CD4-positive, alpha-beta memory T cell (primary cell): Measurements from ENCODE around the gene GALNT5. TPM values are rescaled to one million over a fixed set of nuclear protein-coding genes. Genes with fewer than 3 reads are reported as not detected.

Experiments used
- CTCF ChIA-PET: fragments of 350-600 bp; sonication (Branson Sonifier 250); formaldehyde crosslinking; loops from one replicate; lab custom pipeline; 2021; ENCODE audit warnings: inconsistent platforms; ENCODE audit not compliant: partially characterized antibody; lab: Charles Lee
- POLR2A ChIA-PET: fragments of 350-600 bp; sonication (Branson Sonifier 250); formaldehyde crosslinking; loops from one replicate; lab custom pipeline; 2021; ENCODE audit not compliant: partially characterized antibody; lab: Charles Lee
- DNase-seq, 5 donors: peaks; one replicate each; pipeline versions ENCODE4 v3.0.0 to v3.0.0-alpha.2; 2020 to 2022; ENCODE audit warnings: mixed read lengths in 1 of 5
- H3K27ac ChIP-seq: one replicate; pipeline ENCODE4 v1.7.0; 2013; ENCODE audit warnings: low read depth, low read length
- H3K27me3 ChIP-seq: 2 replicates; pipeline ENCODE4 v1.7.0; 2013; ENCODE audit warnings: mild to moderate bottlenecking, low read length, moderate library complexity; ENCODE audit not compliant: insufficient read depth
- H3K36me3 ChIP-seq: 2 replicates; pipeline ENCODE4 v1.7.0; 2013; ENCODE audit warnings: mild to moderate bottlenecking, low read length, moderate library complexity; ENCODE audit not compliant: insufficient read depth
- H3K4me1 ChIP-seq: 2 replicates; pipeline ENCODE4 v1.7.0; 2013; ENCODE audit warnings: mild to moderate bottlenecking, low read length, moderate library complexity; ENCODE audit not compliant: insufficient read depth
- H3K4me3 ChIP-seq, 2 donors: one replicate each; pipeline ENCODE4 v1.7.0; 2013; ENCODE audit warnings: low read length in 2 of 2, mild to moderate bottlenecking in 1 of 2
- H3K9me3 ChIP-seq, 2 donors: one replicate each; pipeline ENCODE4 v1.7.0; 2013; ENCODE audit warnings: low read length in 2 of 2, control low read depth in 1 of 2; ENCODE audit not compliant: control insufficient read depth in 1 of 2
- H3K27ac Mint-ChIP-seq, 7 donors: one replicate each; pipeline ENCODE4 v1.8.0; 2020 to 2021; ENCODE audit warnings: mixed read lengths in 7 of 7, mild to moderate bottlenecking in 6 of 7, inconsistent platforms in 3 of 7, moderate library complexity in 3 of 7
- H3K27me3 Mint-ChIP-seq, 2 donors: one replicate each; pipeline ENCODE4 v1.8.0; 2020 to 2021; ENCODE audit warnings: mixed read lengths in 2 of 2
- H3K36me3 Mint-ChIP-seq, 2 donors: one replicate each; pipeline ENCODE4 v1.8.0; 2020 to 2021; ENCODE audit warnings: mixed read lengths in 2 of 2, inconsistent platforms in 1 of 2, mild to moderate bottlenecking in 1 of 2
- H3K4me1 Mint-ChIP-seq, 4 donors: one replicate each; pipeline ENCODE4 v1.8.0; 2020 to 2021; ENCODE audit warnings: mixed read lengths in 4 of 4, mild to moderate bottlenecking in 1 of 4
- H3K4me3 Mint-ChIP-seq, 8 donors: one replicate each; pipeline ENCODE4 v1.8.0; 2020 to 2021; ENCODE audit warnings: mixed read lengths in 8 of 8, mild to moderate bottlenecking in 7 of 8, moderate library complexity in 6 of 8, inconsistent platforms in 3 of 8
- H3K9me3 Mint-ChIP-seq, 8 donors: one replicate each; pipeline ENCODE4 v1.8.0; 2020 to 2021; ENCODE audit warnings: mixed read lengths in 8 of 8, mild to moderate bottlenecking in 5 of 8, inconsistent platforms in 3 of 8, moderate library complexity in 1 of 8
- intact Hi-C: fragments of 100-400 bp; cut with micrococcal nuclease; formaldehyde crosslinking; loops from one replicate; pipeline ENCODE4 v1.15.1; 2023
- polyA plus RNA-seq, 2 donors: library from polyadenylated mRNA; unstranded; fragments of 300-500 nt; fragmentation: Illumina TruSeq; gene quantifications; one replicate each; pipeline ENCODE4 v1.2.3, GENCODE V29; 2021
- total RNA-seq, 2 experiments: library from RNA; stranded (reverse); gene quantifications; one replicate each; pipeline ENCODE4 v1.2.3, GENCODE V29; 2021

The GALNT5 gene
- total and polyA plus RNA-seq, 4 experiments from 2014 or later, result not detected

GRCh38 chr2:157238296-157238695 is 19.2 kb upstream of the GALNT5 start:
- POLR2A ChIA-PET, result no interaction called here

GRCh38 chr2:157244691-157245090 is 12.8 kb upstream of the GALNT5 start:
- intact Hi-C loops, result no loop called here
- Histone ChIP-seq H3K4me3 (no peak overlapping the region), H3K4me1 (no peaks in the 10 kb centered on the region), H3K27ac (no peak overlapping the region), H3K9me3 (no peaks in the 10 kb centered on the region), H3K27me3 (no peaks in the 10 kb centered on the region), H3K36me3 (no peaks in the 10 kb centered on the region)
- Mint-ChIP-seq H3K9me3 (no peaks in the 10 kb centered on the region), H3K27ac (no peak overlapping the region), H3K36me3 (no peaks in the 10 kb centered on the region), H3K4me1 (peaks cover 0 to 5% (median 4%) of the 10 kb centered on the region in 4 donors), H3K27me3 (peaks cover 0 to 2% of the 10 kb centered on the region in 2 donors), H3K4me3 (no peak overlapping the region)
- DNase-seq, result no peak
- ChIA-PET POLR2A (no interaction called here), CTCF (no interaction called here)

More at GRCh38 chr2:157238296-157238695, 19.2 kb upstream of the GALNT5 start:
- Histone ChIP-seq H3K4me3 (no peak overlapping the region), H3K36me3 (no peaks in the 10 kb centered on the region), H3K4me1 (no peaks in the 10 kb centered on the region), H3K27me3 (no peaks in the 10 kb centered on the region), H3K9me3 (no peaks in the 10 kb centered on the region), H3K27ac (no peak overlapping the region)
- Mint-ChIP-seq H3K27ac (no peak overlapping the region), H3K27me3 (peaks cover 5 to 6% of the 10 kb centered on the region in 2 donors), H3K4me1 (no peaks in the 10 kb centered on the region), H3K4me3 (no peak overlapping the region), H3K9me3 (peaks cover 0 to 2% (median 0%) of the 10 kb centered on the region in 8 donors), H3K36me3 (no peaks in the 10 kb centered on the region)
- intact Hi-C loops, result no loop called here
- no peak for DNase-seq
- CTCF ChIA-PET, result no interaction called here

GRCh38 chr2:157245144-157245840 is 12.2 kb upstream of the GALNT5 start:
- Mint-ChIP-seq H3K4me3 (no peak overlapping the region), H3K27me3 (peaks cover 0 to 2% of the 10 kb centered on the region in 2 donors)

GRCh38 chr2:157245846-157246764 is 11.4 kb upstream of the GALNT5 start:
- ChIA-PET CTCF (no interaction called here), POLR2A (no interaction called here)
- Mint-ChIP-seq H3K27ac (peak overlapping the region in 1 of 7 donors; percentile 23), H3K9me3 (no peaks in the 10 kb centered on the region), H3K36me3 (no peaks in the 10 kb centered on the region), H3K27me3 (peaks cover 0 to 3% of the 10 kb centered on the region in 2 donors), H3K4me3 (no peak overlapping the region), H3K4me1 (peaks cover 0 to 5% (median 4%) of the 10 kb centered on the region in 4 donors)
- DNase-seq, result no peak
- intact Hi-C loops, result no loop called here
- Histone ChIP-seq H3K4me1 (no peaks in the 10 kb centered on the region), H3K4me3 (no peak overlapping the region), H3K36me3 (no peaks in the 10 kb centered on the region), H3K9me3 (no peaks in the 10 kb centered on the region), H3K27ac (no peak overlapping the region), H3K27me3 (no peaks in the 10 kb centered on the region)

More at GRCh38 chr2:157245144-157245840, 12.2 kb upstream of the GALNT5 start:
- DNase-seq, result no peak
- Histone ChIP-seq H3K27ac (no peak overlapping the region), H3K4me1 (no peaks in the 10 kb centered on the region), H3K9me3 (no peaks in the 10 kb centered on the region), H3K4me3 (no peak overlapping the region), H3K27me3 (no peaks in the 10 kb centered on the region), H3K36me3 (no peaks in the 10 kb centered on the region)
- H3K9me3 Mint-ChIP-seq, result no peaks in the 10 kb centered on the region
- ChIA-PET CTCF (no interaction called here), POLR2A (no interaction called here)
- intact Hi-C loops, result no loop called here
- no peaks in the 10 kb centered on the region for H3K36me3 Mint-ChIP-seq
- peaks cover 0 to 5% (median 4%) of the 10 kb centered on the region in 4 donors for H3K4me1 Mint-ChIP-seq
- no peak overlapping the region for H3K27ac Mint-ChIP-seq

GRCh38 chr2:157246765-157247407 is 10.6 kb upstream of the GALNT5 start:
- no peaks in the 10 kb centered on the region for H3K9me3 ChIP-seq
- H3K4me3 Mint-ChIP-seq, result no peak overlapping the region
- no peaks in the 10 kb centered on the region for H3K27me3 ChIP-seq
- intact Hi-C loops, result no loop called here
- H3K27me3 Mint-ChIP-seq, result peaks cover 0 to 3% of the 10 kb centered on the region in 2 donors
- H3K4me1 ChIP-seq, result no peaks in the 10 kb centered on the region
- H3K9me3 Mint-ChIP-seq, result no peaks in the 10 kb centered on the region
- H3K27ac ChIP-seq, result no peak overlapping the region
- H3K4me1 Mint-ChIP-seq, result peaks cover 0 to 5% (median 4%) of the 10 kb centered on the region in 4 donors
- H3K27ac Mint-ChIP-seq, result no peak overlapping the region
- ChIA-PET POLR2A (no interaction called here), CTCF (no interaction called here)
- H3K4me3 ChIP-seq, result no peak overlapping the region
- H3K36me3 ChIP-seq, result no peaks in the 10 kb centered on the region
- no peak for DNase-seq
- no peaks in the 10 kb centered on the region for H3K36me3 Mint-ChIP-seq

- Histone ChIP-seq H3K27ac (no peak overlapping the region), H3K4me3 (no peak overlapping the region), H3K9me3 (no peaks in the 10 kb centered on the region), H3K4me1 (no peaks in the 10 kb centered on the region), H3K36me3 (no peaks in the 10 kb centered on the region), H3K27me3 (no peaks in the 10 kb centered on the region)
- no peak overlapping the region for H3K27ac Mint-ChIP-seq
- no peak for DNase-seq
- CTCF ChIA-PET, result no interaction called here
- intact Hi-C loops, result no loop called here
- H3K27me3 Mint-ChIP-seq, result peaks cover 0 to 5% of the 10 kb centered on the region in 2 donors
- no peak overlapping the region for H3K4me3 Mint-ChIP-seq
- H3K9me3 Mint-ChIP-seq, result no peaks in the 10 kb centered on the region
- H3K4me1 Mint-ChIP-seq, result peaks cover 0 to 5% (median 4%) of the 10 kb centered on the region in 4 donors
- no peaks in the 10 kb centered on the region for H3K36me3 Mint-ChIP-seq
- POLR2A ChIA-PET, result no interaction called here
Observed at GRCh38 chr2:157250836-157251235, 6.7 kb upstream of the GALNT5 start.

GRCh38 chr2:157251932-157252331 is 5.6 kb upstream of the GALNT5 start:
- no peaks in the 10 kb centered on the region for H3K9me3 ChIP-seq
- CTCF ChIA-PET, result no interaction called here
- POLR2A ChIA-PET, result no interaction called here
- no peak overlapping the region for H3K27ac ChIP-seq
- H3K36me3 ChIP-seq, result no peaks in the 10 kb centered on the region
- H3K4me3 ChIP-seq, result no peak overlapping the region
- H3K9me3 Mint-ChIP-seq, result no peaks in the 10 kb centered on the region
- H3K27me3 ChIP-seq, result no peaks in the 10 kb centered on the region
- peaks cover 0 to 5% of the 10 kb centered on the region in 2 donors for H3K27me3 Mint-ChIP-seq
- no peaks in the 10 kb centered on the region for H3K36me3 Mint-ChIP-seq
- peaks cover 0 to 1% (median 0%) of the 10 kb centered on the region in 4 donors for H3K4me1 Mint-ChIP-seq
- no peak overlapping the region for H3K27ac Mint-ChIP-seq
- H3K4me1 ChIP-seq, result no peaks in the 10 kb centered on the region
- intact Hi-C loops, result no loop called here
- no peak for DNase-seq
- no peak overlapping the region for H3K4me3 Mint-ChIP-seq
